Right cardiac atrium (tissue), 5 donors: Measurements from ENCODE around the gene RRAGC. TPM values are rescaled to one million over a fixed set of nuclear protein-coding genes. Genes with fewer than 3 reads are reported as not detected.

ENCODE experiments used
- ATAC-seq, 2 donors: fragments of 200-7000 bp; cut with Tn5 transposase; one replicate each; pipeline versions ENCODE4 v1.8.0 to v1.9.1; 2020; ENCODE audit warnings: moderate library complexity in 2 of 2, mild to moderate bottlenecking in 1 of 2
- DNase-seq, 3 donors: peaks; one replicate each; pipeline ENCODE4 v3.0.0-alpha.2; 2020
- H3K27ac ChIP-seq: one replicate; pipeline ENCODE4 v1.5.1; 2013; ENCODE audit warnings: mild to moderate bottlenecking, low read length, control low read depth, moderate library complexity
- H3K27me3 ChIP-seq: one replicate; pipeline ENCODE4 v1.6.1; 2013; ENCODE audit not compliant: control insufficient read depth, insufficient read depth
- H3K4me1 ChIP-seq: one replicate; pipeline ENCODE4 v1.6.1; 2013; ENCODE audit warnings: low read length; ENCODE audit not compliant: control insufficient read depth, insufficient read depth
- H3K4me3 ChIP-seq: one replicate; pipeline ENCODE4 v1.5.1; 2013; ENCODE audit warnings: low read length, control low read depth
- H3K9me3 ChIP-seq: one replicate; pipeline ENCODE4 v1.6.1; 2013; ENCODE audit warnings: low read length; ENCODE audit not compliant: control insufficient read depth
- WGBS: extraction: QIAGEN DNeasy Blood & Tissue Kit; methylation state at CpG from one replicate; pipeline ENCODE4 v1.1.7; 2013; 5-methylcytosine and 5-hydroxymethylcytosine counted together
- intact Hi-C, 4 donors: fragments of 100-400 bp; cut with DNase I; formaldehyde crosslinking; loops; one replicate each; pipeline versions ENCODE4 v1.11.0 to v1.14.0; 2022 to 2023
- polyA plus RNA-seq: library from polyadenylated mRNA; stranded (reverse); fragments of 200-250 nt; gene quantifications from one replicate; pipeline ENCODE4 v1.2.3, GENCODE V29; 2013
- total RNA-seq, 4 donors: library from RNA; stranded (reverse); fragmentation: NEBNext Ultra II Directional; extraction: Animal tissue kit (Norgen Biotek cat#: 25700); gene quantifications; one replicate each; pipeline ENCODE4 v1.2.1, GENCODE V29; 2021
- donor health status: healthy with polysubstance abuse.
- donor health status: DM: no; HTN: yes; CAD: no.
- donor health status: DM: no; HTN: no; CAD: no.
- donor health status: DM: no; HTN: yes; CAD: no; lungs with severe emphysema.
- donor health status: DM: yes; HTN: yes; CAD: no.

The RRAGC gene
- total and polyA plus RNA-seq, 5 donors, result 12.5 to 21.8 (median 17.4) TPM

GRCh38 chr1:38800720-38801671 lies 58.6 kb downstream of the RRAGC start:
- no peaks in the 10 kb centered on the region for H3K4me1 ChIP-seq
- no peaks in the 10 kb centered on the region for H3K9me3 ChIP-seq
- intact Hi-C loops, result no loop called here
- DNase-seq, result no peak
- H3K27me3 ChIP-seq, result peaks cover 2% of the 10 kb centered on the region
- WGBS, result 85% methylated on average over 16 of the region's 16 CpGs
- H3K27ac ChIP-seq, result no peak overlapping the region
- ATAC-seq, result no peak
- no peak overlapping the region for H3K4me3 ChIP-seq

GRCh38 chr1:38793299-38793698 lies 66.3 kb downstream of the RRAGC start:
- no peak overlapping the region for H3K4me3 ChIP-seq
- intact Hi-C loops, result no loop called here
- ATAC-seq (no peak), DNase-seq (no peak)
- H3K4me1 ChIP-seq, result no peaks in the 10 kb centered on the region
- peaks cover 5% of the 10 kb centered on the region for H3K9me3 ChIP-seq
- no peaks in the 10 kb centered on the region for H3K27me3 ChIP-seq
- H3K27ac ChIP-seq, result no peak overlapping the region

- no peak for ATAC-seq
- H3K27me3 ChIP-seq, result no peaks in the 10 kb centered on the region
- H3K4me3 ChIP-seq, result no peak overlapping the region
- H3K4me1 ChIP-seq, result no peaks in the 10 kb centered on the region
- peaks cover 5% of the 10 kb centered on the region for H3K9me3 ChIP-seq
- intact Hi-C loops, result no loop called here
- WGBS, result 78% methylated on average over 1 of the region's 1 CpG
- no peak overlapping the region for H3K27ac ChIP-seq
- no peak for DNase-seq
These were observed 67.7 kb downstream of the RRAGC start for GRCh38 chr1:38791892-38792291.

GRCh38 chr1:38791164-38791515 lies 68.4 kb downstream of the RRAGC start:
- peaks cover 5% of the 10 kb centered on the region for H3K9me3 ChIP-seq
- H3K27ac ChIP-seq, result no peak overlapping the region
- H3K27me3 ChIP-seq, result no peaks in the 10 kb centered on the region
- no peak overlapping the region for H3K4me3 ChIP-seq
- DNase-seq, result no peak
- no peak for ATAC-seq
- no peaks in the 10 kb centered on the region for H3K4me1 ChIP-seq
- intact Hi-C loops, result no loop called here

- Histone ChIP-seq H3K27me3 (no peaks in the 10 kb centered on the region), H3K4me1 (no peaks in the 10 kb centered on the region), H3K9me3 (peaks cover 5% of the 10 kb centered on the region), H3K27ac (no peak overlapping the region), H3K4me3 (no peak overlapping the region)
- ATAC-seq, result no peak
- WGBS, result 88% methylated on average over 6 of the region's 6 CpGs
- DNase-seq, result no peak
- intact Hi-C loops, result no loop called here
These were observed 69.0 kb downstream of the RRAGC start for GRCh38 chr1:38790422-38791163.

GRCh38 chr1:38789498-38790169 lies 69.9 kb downstream of the RRAGC start:
- H3K9me3 ChIP-seq, result peaks cover 5% of the 10 kb centered on the region
- no peaks in the 10 kb centered on the region for H3K27me3 ChIP-seq
- intact Hi-C loops, result no loop called here
- H3K4me3 ChIP-seq, result no peak overlapping the region
- H3K4me1 ChIP-seq, result no peaks in the 10 kb centered on the region
- H3K27ac ChIP-seq, result no peak overlapping the region
- ATAC-seq (no peak), DNase-seq (no peak)
- 38% methylated on average over 5 of the region's 5 CpGs for WGBS

- no peaks in the 10 kb centered on the region for H3K27me3 ChIP-seq
- WGBS, result 46% methylated on average over 15 of the region's 15 CpGs
- intact Hi-C loops, result no loop called here
These were observed 70.9 kb downstream of the RRAGC start for GRCh38 chr1:38788341-38789336.

More at GRCh38 chr1:38788341-38789336, 70.9 kb downstream of the RRAGC start:
- Histone ChIP-seq H3K4me1 (no peaks in the 10 kb centered on the region), H3K4me3 (no peak overlapping the region), H3K27ac (no peak overlapping the region), H3K9me3 (peaks cover 5% of the 10 kb centered on the region)
- DNase-seq, result no peak
- no peak for ATAC-seq

Other genes with a start within 250 kb of the RRAGC start
- gene MYCBP, start 13.6 kb upstream of the RRAGC start, total RNA-seq, result 10 to 100 TPM in 3 of 4 donors, 1 to 10 TPM in 1; 5.3 to 14.0 (median 11.4) TPM
- gene MYCBP, start 13.6 kb upstream of the RRAGC start, polyA plus RNA-seq, result 4.9 TPM
- not detected for gene GJA9, start 21.8 kb upstream of the RRAGC start, total RNA-seq
- gene GJA9, start 21.8 kb upstream of the RRAGC start, polyA plus RNA-seq, result 0.07 TPM
- under 1 TPM in 3 of 4 donors, not detected in 1; 0.24 to 0.39 (median 0.29) TPM for gene RHBDL2, start 82.1 kb upstream of the RRAGC start, total RNA-seq
- gene RHBDL2, start 82.1 kb upstream of the RRAGC start, polyA plus RNA-seq, result 0.23 TPM
- 10 to 100 TPM; 44.6 to 63.3 (median 56.0) TPM for gene AKIRIN1, start 131.5 kb upstream of the RRAGC start, total RNA-seq
- 32.2 TPM for gene AKIRIN1, start 131.5 kb upstream of the RRAGC start, polyA plus RNA-seq
- gene NDUFS5, start 166.6 kb upstream of the RRAGC start, total RNA-seq, result 100 to 1,000 TPM; 466 to 643 (median 510) TPM
- 2,285 TPM for gene NDUFS5, start 166.6 kb upstream of the RRAGC start, polyA plus RNA-seq